HG03442 (cell line): ENCODE data around the gene FOXR1.

Source experiments
- ATAC-seq: cut with Tn5 transposase; IDR thresholded peaks from one replicate; pipeline ENCODE4 v1.9.1; 2021; ENCODE audit warnings: mild to moderate bottlenecking, moderate library complexity; ENCODE audit not compliant: unreplicated experiment

The FOXR1 gene

GRCh38 chr11:119025541-119025940 lies 54.0 kb downstream of the FOXR1 start:
- ATAC-seq, result no peak

DNA sequence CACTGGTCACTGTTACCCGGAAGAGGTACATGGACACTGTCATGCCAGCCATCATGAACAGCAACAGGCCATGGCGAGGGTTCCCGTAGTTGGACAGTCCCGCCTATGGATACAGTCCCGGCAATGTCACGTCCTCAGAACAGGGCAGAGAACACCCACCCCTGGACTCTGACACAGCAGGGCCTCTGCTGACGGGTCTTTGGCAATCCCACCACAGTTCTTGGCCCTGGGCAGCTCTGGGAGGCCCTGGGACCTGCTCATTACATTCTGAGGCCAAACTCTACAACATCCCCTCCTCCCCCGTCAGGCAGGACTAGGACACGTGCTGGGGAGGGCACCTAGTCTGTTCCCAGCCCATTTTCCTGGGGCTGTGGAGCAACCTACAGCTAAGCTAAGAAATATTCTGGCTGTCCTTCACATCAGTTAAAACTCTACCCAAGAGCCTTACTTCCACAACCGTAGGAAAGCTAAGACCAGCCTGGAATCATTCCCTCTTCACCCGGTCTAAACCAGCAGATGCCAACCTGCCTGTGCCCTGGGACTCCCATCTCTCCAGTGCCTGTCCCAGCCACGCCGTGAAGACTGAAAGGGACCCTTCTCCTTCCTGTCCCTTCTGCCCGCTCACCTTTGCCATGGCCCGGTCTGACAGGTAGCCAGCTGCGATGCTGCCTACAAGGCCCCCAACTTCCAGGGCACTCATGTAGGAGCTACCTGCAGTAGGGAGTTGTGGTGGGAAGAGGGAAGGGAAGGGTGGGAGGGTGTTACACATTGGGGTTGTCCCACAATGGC lies 54.6 kb downstream of the FOXR1 start:
- no peak for ATAC-seq

GRCh38 chr11:119026970-119027369 lies 55.4 kb downstream of the FOXR1 start:
- ATAC-seq, result no peak

DNA sequence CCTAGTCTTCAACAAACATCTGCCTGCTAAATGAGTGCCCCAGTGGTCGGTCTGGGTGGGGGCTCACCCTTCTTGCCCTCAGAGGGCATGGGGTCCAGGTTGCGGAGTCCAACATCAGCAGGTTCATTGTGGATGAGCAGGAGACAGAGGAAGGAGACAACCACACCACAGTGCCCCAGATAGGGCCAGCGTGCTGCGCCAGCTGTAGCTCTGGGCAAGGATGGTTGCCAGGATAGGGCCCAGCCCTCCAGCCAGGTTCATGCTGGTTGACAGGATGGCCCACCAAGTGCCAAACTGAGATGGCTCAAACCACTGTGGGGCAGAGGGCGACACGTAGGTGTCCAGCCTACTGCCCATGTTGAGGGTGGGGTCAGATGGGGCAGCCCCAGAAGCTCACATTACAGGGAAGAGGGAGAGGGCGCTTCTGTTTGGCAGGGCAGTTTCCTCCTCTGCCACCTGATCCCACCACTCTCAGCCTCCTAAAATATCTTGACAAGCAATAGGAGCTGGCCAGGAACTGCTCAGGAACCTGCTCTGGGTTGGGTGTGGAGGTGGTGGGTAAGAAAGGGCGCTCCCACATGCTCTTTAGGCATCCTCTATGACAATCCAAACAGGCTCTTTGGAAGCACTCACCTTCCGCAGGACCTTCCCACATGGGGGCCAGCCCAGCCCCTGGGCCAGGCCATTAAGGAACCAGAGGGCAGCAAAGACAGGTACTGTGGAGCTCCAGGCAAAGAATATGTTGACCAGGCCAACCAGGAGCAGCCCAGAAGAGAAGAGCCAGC lies 56.2 kb downstream of the FOXR1 start:
- ATAC-seq, result no peak

DNA sequence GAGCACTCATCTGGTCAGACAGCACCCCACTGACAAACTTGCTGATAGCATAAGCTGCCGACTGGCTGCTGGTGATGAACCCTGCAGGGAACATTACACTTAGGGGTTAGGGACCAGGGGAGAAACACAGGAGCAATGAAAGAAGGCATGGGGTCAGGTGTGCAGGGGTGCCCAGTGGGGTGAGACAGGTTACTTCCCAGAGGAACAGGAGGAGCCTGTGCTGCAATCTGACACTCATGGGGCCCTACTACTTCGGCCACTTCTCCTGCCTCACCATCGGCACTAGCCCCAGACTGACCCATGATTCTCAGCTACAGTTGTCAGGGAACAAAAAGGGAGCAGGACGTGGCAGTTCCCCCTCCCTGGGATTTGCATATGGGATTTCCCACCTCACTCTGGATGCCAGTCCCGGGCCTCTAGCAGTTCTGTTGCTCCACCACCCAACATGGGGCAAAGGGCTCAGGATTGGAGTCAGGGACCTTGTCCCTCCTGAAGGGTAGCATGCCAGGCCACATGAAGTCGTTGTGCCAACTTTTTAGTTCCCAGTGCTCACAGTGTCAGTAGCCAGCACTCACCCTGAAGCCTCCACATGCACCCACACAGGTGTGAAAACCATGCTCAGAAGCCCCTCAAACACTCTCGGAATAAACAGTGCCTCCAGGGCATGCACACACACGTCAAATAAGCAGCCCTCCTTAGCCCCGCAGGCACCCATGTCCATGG lies 56.9 kb downstream of the FOXR1 start:
- no peak for ATAC-seq

GRCh38 chr11:119029069-119029339 lies 57.4 kb downstream of the FOXR1 start:
- ATAC-seq, result no peak

GRCh38 chr11:119029340-119030028 lies 57.9 kb downstream of the FOXR1 start:
- ATAC-seq, result peak; percentile 1

- peak; percentile 7 for ATAC-seq
Measured at GRCh38 chr11:119030029-119030328, 58.4 kb downstream of the FOXR1 start.

GRCh38 chr11:119030329-119031047 lies 58.9 kb downstream of the FOXR1 start, which contains the start of gene SLC37A4:
Gene SLC37A4, minus strand, starts transcription at chr11:119030877.
- peak; percentile 90 for ATAC-seq
